CD14-positive monocyte (primary cell): ENCODE data around the gene TIPRL. TPM values are rescaled to one million over a fixed set of nuclear protein-coding genes. Genes with fewer than 3 reads are reported as not detected.
A peak's percentile ranks its signal among the peaks of the same experiment; 100 is the strongest.

ENCODE experiments used
- DNase-seq, 3 donors: peaks; one replicate each; pipeline ENCODE4 v3.0.0-alpha.2; 2011 to 2022
- H2AFZ ChIP-seq: 2 replicates; pipeline ENCODE4 v1.6.0; 2012; ENCODE audit warnings: mild to moderate bottlenecking, low read depth, low read length, inconsistent platforms; ENCODE audit not compliant: insufficient read depth, poor library complexity, severe bottlenecking
- H3K27ac ChIP-seq, 2 donors: 1 replicate in 1 of 2; 2 replicates in 1 of 2; pipeline ENCODE4 v1.5.1; 2012 to 2013; ENCODE audit warnings: low read length in 2 of 2, control low read depth in 1 of 2, inconsistent platforms in 1 of 2, low read depth in 1 of 2, mild to moderate bottlenecking in 1 of 2
- H3K27me3 ChIP-seq, 2 donors: one replicate each; pipeline versions ENCODE4 v1.6.0 to v1.6.1; 2011 to 2013; ENCODE audit warnings: low read length in 2 of 2; ENCODE audit not compliant: control insufficient read depth in 2 of 2, insufficient read depth in 2 of 2
- H3K36me3 ChIP-seq, 2 donors: replicated peaks in 1 of 2; 1 replicate in 1 of 2; 2 replicates in 1 of 2; pipeline versions ENCODE4 v1.5.1 to v1.6.1; 2012 to 2013; ENCODE audit warnings: low read length in 2 of 2, control low read depth in 1 of 2, inconsistent platforms in 1 of 2, mild to moderate bottlenecking in 1 of 2; ENCODE audit not compliant: insufficient read depth in 2 of 2, control insufficient read depth in 1 of 2
- H3K4me1 ChIP-seq, 2 donors: 1 replicate in 1 of 2; 2 replicates in 1 of 2; pipeline versions ENCODE4 v1.5.1 to v1.6.1; 2012 to 2013; ENCODE audit warnings: low read length in 2 of 2, control low read depth in 1 of 2, inconsistent platforms in 1 of 2, mild to moderate bottlenecking in 1 of 2, moderate library complexity in 1 of 2; ENCODE audit not compliant: insufficient read depth in 2 of 2, control insufficient read depth in 1 of 2
- H3K4me2 ChIP-seq: replicated peaks from 2 replicates; pipeline ENCODE3; 2012; ENCODE audit warnings: low read length, moderate library complexity, mild to moderate bottlenecking; ENCODE audit not compliant: poor library complexity, severe bottlenecking; ENCODE audit errors: extremely low read depth
- H3K4me3 ChIP-seq, 3 experiments: fragments of 200-600 bp in 1 of 3; sonication (generic) in 1 of 3; replicated peaks in 1 of 3; 1 replicate in 2 of 3; 2 replicates in 1 of 3; pipeline ENCODE4 v1.5.1; 2011 to 2013; ENCODE audit warnings: low read length in 3 of 3, mild to moderate bottlenecking in 3 of 3, control low read depth in 2 of 3, low read depth in 2 of 3, inconsistent platforms in 1 of 3, moderate library complexity in 1 of 3
- H3K79me2 ChIP-seq: 2 replicates; pipeline ENCODE4 v1.6.0; 2012; ENCODE audit warnings: mild to moderate bottlenecking, control low read depth, inconsistent platforms, low read length, moderate library complexity; ENCODE audit not compliant: insufficient read depth
- H3K9ac ChIP-seq: 2 replicates; pipeline ENCODE4 v1.6.0; 2017; ENCODE audit warnings: low read length, mild to moderate bottlenecking; ENCODE audit not compliant: insufficient read depth, poor library complexity, severe bottlenecking
- H3K9me3 ChIP-seq, 2 donors: replicated peaks in 1 of 2; 1 replicate in 1 of 2; 2 replicates in 1 of 2; pipeline versions ENCODE4 v1.5.1 to v1.6.1; 2012 to 2013; ENCODE audit warnings: low read length in 2 of 2, control low read depth in 1 of 2; ENCODE audit not compliant: control insufficient read depth in 1 of 2, insufficient read depth in 1 of 2
- H4K20me1 ChIP-seq: 2 replicates; pipeline ENCODE4 v1.6.0; 2012; ENCODE audit warnings: mild to moderate bottlenecking, low read length, control low read depth, moderate library complexity; ENCODE audit not compliant: insufficient read depth
- H3K27ac Mint-ChIP-seq, 7 donors: one replicate each; pipeline ENCODE4 v1.8.0; 2020; ENCODE audit warnings: mild to moderate bottlenecking in 7 of 7, mixed read lengths in 7 of 7, moderate library complexity in 6 of 7, inconsistent platforms in 2 of 7
- H3K27me3 Mint-ChIP-seq, 3 donors: one replicate each; pipeline ENCODE4 v1.8.0; 2021 to 2022; ENCODE audit warnings: low read depth in 3 of 3, mild to moderate bottlenecking in 3 of 3, mixed read lengths in 3 of 3, moderate library complexity in 3 of 3, inconsistent platforms in 1 of 3
- H3K36me3 Mint-ChIP-seq, 2 donors: one replicate each; pipeline ENCODE4 v1.8.0; 2020; ENCODE audit warnings: mixed read lengths in 2 of 2, inconsistent platforms in 1 of 2, mild to moderate bottlenecking in 1 of 2
- H3K4me1 Mint-ChIP-seq: one replicate; pipeline ENCODE4 v1.8.0; 2020; ENCODE audit warnings: mild to moderate bottlenecking, mixed read lengths
- H3K4me3 Mint-ChIP-seq, 2 donors: one replicate each; pipeline ENCODE4 v1.8.0; 2020; ENCODE audit warnings: mild to moderate bottlenecking in 2 of 2, mixed read lengths in 2 of 2, moderate library complexity in 1 of 2
- H3K9me3 Mint-ChIP-seq, 7 donors: one replicate each; pipeline ENCODE4 v1.8.0; 2020 to 2022; ENCODE audit warnings: mixed read lengths in 7 of 7, mild to moderate bottlenecking in 6 of 7, moderate library complexity in 6 of 7, inconsistent platforms in 2 of 7
- CTCF ChIP-seq: fragments of 200-600 bp; IDR thresholded peaks from one replicate; pipeline ENCODE4 v1.8.0; 2022; ENCODE audit warnings: antibody characterized with exemption, mild to moderate bottlenecking
- WGBS: methylation state at CpG from one replicate; pipeline ENCODE4 v1.1.5; 2013; ENCODE audit warnings: missing lambda C conversion rate; ENCODE audit not compliant: insufficient coverage; 5-methylcytosine and 5-hydroxymethylcytosine counted together
- intact Hi-C, 2 donors: fragments of 100-400 bp; cut with micrococcal nuclease; formaldehyde crosslinking; loops; one replicate each; pipeline versions ENCODE4 v1.15.0 to v1.15.1; 2023
- polyA plus RNA-seq, 3 donors: library from polyadenylated mRNA; depleted of rRNA in 1 of 3; unstranded in 2 of 3; stranded (reverse) in 1 of 3; fragments of 300-500 nt in 2 of 3; fragments of >200 nt in 1 of 3; fragmentation: Illumina TruSeq in 2 of 3; gene quantifications; 1 replicate in 2 of 3; 2 replicates in 1 of 3; pipeline ENCODE4 v1.2.3, GENCODE V29; 2012 to 2021

Gene TIPRL
- polyA plus RNA-seq, 3 donors = 8.7 to 35.0 (median 30.2) TPM

DNA sequence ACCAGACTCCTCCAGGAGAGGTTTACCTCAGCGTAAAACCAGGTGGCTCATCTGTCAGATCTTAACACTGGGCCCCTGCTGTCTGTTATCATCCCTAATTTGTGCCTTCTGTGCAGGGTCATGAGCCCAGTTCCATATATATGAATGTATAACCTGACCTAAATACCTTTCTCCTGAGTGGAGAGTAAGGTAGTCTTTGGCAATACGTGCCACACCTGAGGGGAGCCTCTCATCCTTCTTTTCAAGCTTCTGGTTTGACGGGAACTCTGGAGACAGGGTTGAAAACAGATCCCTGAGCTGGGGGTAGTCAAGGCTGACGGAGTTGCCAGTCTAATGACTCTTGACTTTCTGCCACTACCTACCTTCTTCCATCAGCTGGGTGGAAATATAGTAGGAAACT is 51.1 kb downstream of the TIPRL start:
- Mint-ChIP-seq H3K9me3 (no peaks in the 10 kb centered on the region), H3K36me3 (peaks cover 47 to 55% of the 10 kb centered on the region in 2 donors), H3K4me1 (peaks cover 47% of the 10 kb centered on the region), H3K27me3 (no peaks in the 10 kb centered on the region), H3K27ac (peak overlapping the region in 2 of 7 donors; percentile 79 to 93), H3K4me3 (no peak overlapping the region)
- DNase-seq = no peak
- Histone ChIP-seq H3K4me3 (no peak overlapping the region), H2AFZ (no peak overlapping the region), H4K20me1 (peaks cover 78% of the 10 kb centered on the region), H3K36me3 (peaks cover 49 to 55% of the 10 kb centered on the region in 2 donors), H3K4me2 (no peak overlapping the region), H3K27me3 (no peaks in the 10 kb centered on the region), H3K79me2 (peaks cover 99% of the 10 kb centered on the region), H3K27ac (peak overlapping the region in 1 of 2 donors; percentile 90), H3K9me3 (no peaks in the 10 kb centered on the region), H3K9ac (no peak overlapping the region), H3K4me1 (peaks cover 35 to 36% of the 10 kb centered on the region in 2 donors)
- no CpG with 5 or more reads among the region's 4 CpGs for WGBS
- intact Hi-C loops = no loop called here
- no peak for TF ChIP-seq CTCF

DNA sequence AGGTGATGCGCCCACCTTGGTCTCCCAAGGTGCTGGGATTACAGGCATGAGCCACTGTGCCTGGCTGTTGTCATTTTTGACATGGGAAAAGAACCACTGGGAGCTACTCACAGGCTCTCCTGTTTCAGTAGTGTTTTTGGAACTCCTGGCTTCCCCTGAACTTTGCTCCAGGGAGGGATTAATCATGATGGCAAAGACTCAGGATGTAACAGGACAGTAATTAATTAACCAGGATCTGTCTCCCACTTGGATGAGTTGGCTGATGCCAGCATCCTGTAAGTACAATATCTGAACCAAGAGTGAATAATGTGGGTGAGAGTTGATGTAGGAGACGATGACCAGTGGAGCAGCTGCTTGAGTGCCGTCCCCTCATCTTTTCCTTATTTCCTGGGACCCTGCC is 51.9 kb downstream of the TIPRL start:
- peaks cover 100% of the 10 kb centered on the region for H3K79me2 ChIP-seq
- H3K36me3 ChIP-seq = peaks cover 58 to 64% of the 10 kb centered on the region in 2 donors
- no peak overlapping the region for H3K4me3 Mint-ChIP-seq
- DNase-seq = no peak
- peaks cover 40% of the 10 kb centered on the region for H3K4me1 Mint-ChIP-seq
- peaks cover 53 to 63% of the 10 kb centered on the region in 2 donors for H3K36me3 Mint-ChIP-seq
- TF ChIP-seq CTCF = no peak
- no peaks in the 10 kb centered on the region for H3K27me3 Mint-ChIP-seq
- H4K20me1 ChIP-seq = peaks cover 86% of the 10 kb centered on the region
- no peaks in the 10 kb centered on the region for H3K9me3 ChIP-seq
- H3K4me2 ChIP-seq = no peak overlapping the region
- peak overlapping the region in 1 of 2 donors; percentile 34 for H3K27ac ChIP-seq
- no peaks in the 10 kb centered on the region for H3K9me3 Mint-ChIP-seq
- H3K4me3 ChIP-seq = no peak overlapping the region
- H3K4me1 ChIP-seq = peaks cover 27 to 29% of the 10 kb centered on the region in 2 donors
- no peak overlapping the region for H2AFZ ChIP-seq
- no peak overlapping the region for H3K9ac ChIP-seq
- peak overlapping the region in 3 of 7 donors; percentile 35 to 63 (median 54) for H3K27ac Mint-ChIP-seq
- WGBS = 95% methylated on average over 3 of the region's 3 CpGs
- intact Hi-C loops = no loop called here
- H3K27me3 ChIP-seq = no peaks in the 10 kb centered on the region
